HepG2 (cell line): Measurements from ENCODE around the gene WBP1. TPM values are rescaled to one million over a fixed set of nuclear protein-coding genes. Genes with fewer than 3 reads are reported as not detected.
A peak's percentile ranks its signal among the peaks of the same experiment; 100 is the strongest.
"Not testable (repeated sequence)": the region's sequence is repeated elsewhere in the genome, so short reads cannot be mapped to it uniquely, and the experiment has no call there.

Source experiments
- ADNP ChIP-seq: sonication (generic); formaldehyde crosslinking; IDR thresholded peaks from 2 replicates; pipeline ENCODE4 v1.4.0; 2020; ENCODE audit warnings: missing genetic modification reagents
- AFF4 ChIP-seq: sonication (generic); formaldehyde crosslinking; IDR thresholded peaks from 2 replicates; pipeline ENCODE4 v1.4.0; 2020; ENCODE audit warnings: missing genetic modification reagents
- CCDC6 ChIP-seq: sonication (generic); formaldehyde crosslinking; IDR thresholded peaks from 2 replicates; pipeline ENCODE4 v1.8.1; 2022; ENCODE audit warnings: mild to moderate bottlenecking, missing genetic modification reagents, moderate library complexity
- CREM ChIP-seq, 2 experiments: sonication (generic) in 1 of 2; formaldehyde crosslinking in 1 of 2; IDR thresholded peaks; 2 replicates each; pipeline versions ENCODE4 v1.4.0 to v1.6.1; 2016 to 2020; ENCODE audit warnings: antibody characterized with exemption in 1 of 2, mild to moderate bottlenecking in 1 of 2, missing genetic modification reagents in 1 of 2
- HNF1B ChIP-seq: sonication (generic); formaldehyde crosslinking; IDR thresholded peaks from 2 replicates; pipeline ENCODE4 v1.5.1; 2020; ENCODE audit warnings: mild to moderate bottlenecking, moderate library complexity, missing genetic modification reagents
- HOXA9 ChIP-seq: sonication (generic); formaldehyde crosslinking; IDR thresholded peaks from 2 replicates; pipeline ENCODE4 v1.8.1; 2022; ENCODE audit warnings: missing genetic modification reagents, mild to moderate bottlenecking, moderate library complexity, borderline replicate concordance
- KDM3A ChIP-seq: IDR thresholded peaks from 2 replicates; pipeline ENCODE4 v1.6.1; 2018; ENCODE audit warnings: low read depth, missing compliant biosample characterization
- MIER3 ChIP-seq: IDR thresholded peaks from 2 replicates; pipeline ENCODE4 v1.6.1; 2016; ENCODE audit warnings: missing compliant biosample characterization, borderline replicate concordance
- PHF21A ChIP-seq: sonication (generic); formaldehyde crosslinking; IDR thresholded peaks from 2 replicates; pipeline ENCODE4 v1.5.0; 2020; ENCODE audit warnings: mild to moderate bottlenecking, missing genetic modification reagents
- RARG ChIP-seq: sonication (generic); formaldehyde crosslinking; IDR thresholded peaks from 2 replicates; pipeline ENCODE4 v1.4.0; 2020; ENCODE audit warnings: low read depth, mild to moderate bottlenecking, missing genetic modification reagents
- SMC3 ChIP-seq: IDR thresholded peaks from 2 replicates; pipeline ENCODE4 v1.6.1; 2011; ENCODE audit warnings: low read length, improper control_type of control experiment
- ZC3H13 ChIP-seq: sonication (generic); formaldehyde crosslinking; IDR thresholded peaks from 2 replicates; pipeline ENCODE4 v1.8.1; 2023; ENCODE audit warnings: mild to moderate bottlenecking, missing genetic modification reagents, moderate library complexity
- ZNF205 ChIP-seq: IDR thresholded peaks from 2 replicates; pipeline ENCODE4 v1.6.1; 2018; ENCODE audit warnings: missing biosample characterization, missing genetic modification reagents
- ZNF24 ChIP-seq: fragments of 450-650 bp; IDR thresholded peaks from 2 replicates; pipeline ENCODE4 v1.6.1; 2017; ENCODE audit warnings: antibody characterized with exemption, mild to moderate bottlenecking
- ZNF350 ChIP-seq: sonication (generic); formaldehyde crosslinking; IDR thresholded peaks from 2 replicates; pipeline ENCODE4 v1.4.0; 2020; ENCODE audit warnings: mild to moderate bottlenecking, low read depth, missing genetic modification reagents, borderline replicate concordance
- ZNF556 ChIP-seq: sonication (generic); formaldehyde crosslinking; IDR thresholded peaks from 2 replicates; pipeline ENCODE4 v1.4.0; 2020; ENCODE audit warnings: mild to moderate bottlenecking, missing genetic modification reagents, borderline replicate concordance
- ZSCAN22 ChIP-seq: sonication (generic); formaldehyde crosslinking; IDR thresholded peaks from 2 replicates; pipeline ENCODE4 v1.4.0; 2020; ENCODE audit warnings: mild to moderate bottlenecking, missing genetic modification reagents
- polyA plus RNA-seq, 8 experiments: library from polyadenylated mRNA; depleted of rRNA in 3 of 8; stranded (reverse) in 7 of 8; unstranded in 1 of 8; fragments of >200 nt; fragmentation: Illumina TruSeq in 4 of 8; extraction: Trizol in 4 of 8; gene quantifications; 2 replicates each; pipeline versions ENCODE4 v1.2.1 to v1.2.3, GENCODE V29; 2011 to 2016; ENCODE audit warnings: low read depth in 4 of 8, missing spikeins in 1 of 8, mixed read lengths in 1 of 8; ENCODE audit not compliant: insufficient read depth in 1 of 8
- total RNA-seq, 5 experiments: library from RNA; depleted of rRNA; stranded (reverse); fragments of >200 nt; fragmentation: Illumina TruSeq; extraction: Trizol; gene quantifications; 2 replicates each; pipeline ENCODE4 v1.2.3, GENCODE V29; 2016; ENCODE audit warnings: low read depth in 1 of 5

WBP1 gene
- total and polyA plus RNA-seq, 2 of the 13 experiments (the other 11 are each of a cell fraction or from before 2014, with no cell fraction given) = 38.8 to 85.7 TPM

- TF ChIP-seq RARG (CRISPR knock-in tag) = peak; percentile 71; the same call in 1 of the 2 replicates
- 0 out of 2 replicates have a peak, but pooled peaks have one; percentile 11 for TF ChIP-seq ZC3H13 (CRISPR knock-in tag)
- 0 out of 2 replicates have a peak, but pooled peaks have one; percentile 0 for TF ChIP-seq SMC3
- 0 out of 2 replicates have a peak, but pooled peaks have one; percentile 10 for TF ChIP-seq AFF4 (CRISPR knock-in tag)
- TF ChIP-seq MIER3 (CRISPR knock-in tag) = peak; percentile 11; the same call in 1 of the 2 replicates
- TF ChIP-seq ZNF556 (CRISPR knock-in tag) = peak; percentile 82; the same call in 1 of the 2 replicates
- TF ChIP-seq PHF21A (CRISPR knock-in tag) = peak; percentile 11
- peak; percentile 26; the same call in 1 of the 2 replicates for TF ChIP-seq ZSCAN22
- TF ChIP-seq HOXA9 (CRISPR knock-in tag) = 0 out of 2 replicates have a peak, but pooled peaks have one; percentile 40
- TF ChIP-seq CCDC6 (CRISPR knock-in tag) = peak; percentile 8; the same call in 1 of the 2 replicates
- peak; percentile 10; the same call in 1 of the 2 replicates for TF ChIP-seq HNF1B (CRISPR knock-in tag)
- 0 out of 2 replicates have a peak, but pooled peaks have one; percentile 0 for TF ChIP-seq KDM3A (CRISPR knock-in tag)
- TF ChIP-seq ZNF350 (CRISPR knock-in tag) = peak; percentile 67; the same call in 1 of the 2 replicates
- TF ChIP-seq ZNF205 = 0 out of 2 replicates have a peak, but pooled peaks have one; percentile 10
- TF ChIP-seq ZNF24 = peak; percentile 47; the same call in 1 of the 2 replicates
- TF ChIP-seq ADNP (CRISPR knock-in tag) = peak; percentile 99
- peak; percentile 38; the same call in 1 of the 2 replicates for TF ChIP-seq CREM (IDR thresholded peaks at IDR 0.05)
- TF ChIP-seq CREM (CRISPR knock-in tag; IDR thresholded peaks at IDR 0.05) = not testable (repeated sequence)
Observed at GRCh38 chr2:74442483-74443297, 15.5 kb upstream of the WBP1 start (continued).
